Fibroblast of mammary gland (primary cell): ENCODE data around the gene WDR64.

ENCODE experiments used
- DNase-seq: peaks from one replicate; pipeline ENCODE4 v3.0.0-alpha.2; 2010; ENCODE audit warnings: low read depth
- H3K4me3 ChIP-seq: 2 replicates; pipeline ENCODE4 v1.5.1; 2011; ENCODE audit warnings: low read depth, mild to moderate bottlenecking, low read length, moderate library complexity; ENCODE audit not compliant: control insufficient read depth
- CTCF ChIP-seq: conservative IDR thresholded peaks from 2 replicates; pipeline ENCODE4 v1.5.1; 2011; ENCODE audit warnings: low read depth, low read length, inconsistent platforms; ENCODE audit not compliant: control insufficient read depth, insufficient read depth

The WDR64 gene

GRCh38 chr1:241630476-241630875 lies 21.6 kb upstream of the WDR64 start:
- DNase-seq, result no peak
- no peak overlapping the region for H3K4me3 ChIP-seq
- TF ChIP-seq CTCF, result no peak

GRCh38 chr1:241630899-241631298 lies 21.2 kb upstream of the WDR64 start:
- no peak for DNase-seq
- TF ChIP-seq CTCF, result no peak
- H3K4me3 ChIP-seq, result no peak overlapping the region

GRCh38 chr1:241631674-241632073 lies 20.4 kb upstream of the WDR64 start:
- no peak overlapping the region for H3K4me3 ChIP-seq
- no peak for TF ChIP-seq CTCF
- no peak for DNase-seq

GRCh38 chr1:241632987-241633386 lies 19.1 kb upstream of the WDR64 start:
- no peak for TF ChIP-seq CTCF
- no peak for DNase-seq
- no peak overlapping the region for H3K4me3 ChIP-seq

GRCh38 chr1:241635556-241636152 lies 16.4 kb upstream of the WDR64 start:
- no peak overlapping the region for H3K4me3 ChIP-seq
- no peak for TF ChIP-seq CTCF
- DNase-seq, result no peak

GRCh38 chr1:241636291-241636690 lies 15.8 kb upstream of the WDR64 start:
- no peak for TF ChIP-seq CTCF
- DNase-seq, result no peak
- H3K4me3 ChIP-seq, result no peak overlapping the region

GRCh38 chr1:241637046-241637590 lies 15.0 kb upstream of the WDR64 start:
- DNase-seq, result no peak
- no peak for TF ChIP-seq CTCF
- no peak overlapping the region for H3K4me3 ChIP-seq
